ENCODE results near the gene DLX2.
A peak's percentile ranks its signal among the peaks of the same experiment; 100 is the strongest.

The DLX2 gene

GRCh38 chr2:172107690-172108586 lies 5.2 kb upstream of the DLX2 start:
- no peak for DNase-seq

- no peak for DNase-seq
Measured at GRCh38 chr2:172106108-172106961, 3.6 kb upstream of the DLX2 start.

- no peak for DNase-seq
Measured at GRCh38 chr2:172105471-172106107, 2.9 kb upstream of the DLX2 start.

- DNase-seq = peak in 1 of 2 donors; percentile 62
Measured at GRCh38 chr2:172103471-172104272, 972 bp upstream of the DLX2 start.

GRCh38 chr2:172101821-172102390 lies 794 bp downstream of the DLX2 start:
- no peak for DNase-seq

DNA sequence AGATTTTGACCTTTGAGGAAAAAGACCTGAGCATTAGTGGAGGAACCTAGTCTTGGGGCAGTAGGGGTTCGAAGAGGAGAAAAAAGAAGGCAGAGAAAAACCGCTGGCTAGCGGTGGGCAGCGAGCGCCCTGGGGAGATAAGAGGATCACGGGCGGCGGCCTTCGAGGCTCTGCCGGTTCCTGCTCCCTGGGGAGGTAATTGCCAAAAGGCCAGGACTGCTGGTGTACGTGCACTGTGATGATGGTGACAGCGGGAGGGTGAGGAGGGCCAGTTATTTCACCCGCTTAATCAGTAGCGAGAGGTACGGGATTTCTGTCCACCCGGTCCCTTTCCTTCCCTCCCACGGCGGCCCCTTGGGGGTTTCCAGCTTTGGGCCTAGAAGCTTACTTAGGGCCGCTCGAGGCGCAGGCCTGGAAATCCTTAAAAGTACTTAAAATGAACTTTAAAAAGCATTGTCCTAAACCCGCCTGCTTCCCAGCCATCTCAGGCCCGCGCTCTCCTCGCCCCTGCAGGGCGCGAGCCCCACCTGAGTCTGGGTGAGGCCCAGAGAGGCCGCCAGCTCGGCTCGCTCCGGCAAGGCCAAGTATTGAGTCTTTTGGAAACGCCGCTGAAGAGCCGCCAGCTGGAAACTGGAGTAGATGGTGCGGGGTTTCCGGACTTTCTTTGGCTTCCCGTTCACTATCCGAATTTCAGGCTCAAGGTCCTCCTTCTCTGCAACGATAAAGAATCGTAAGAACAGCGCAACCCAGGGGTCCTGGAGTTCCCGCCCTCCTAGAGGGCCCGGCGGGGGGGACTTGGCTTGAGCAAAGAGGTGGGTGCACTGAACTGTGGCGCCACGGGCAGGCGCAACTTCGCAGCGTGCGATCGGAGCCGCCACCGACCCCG lies 1.5 kb downstream of the DLX2 start:
- DNase-seq = no peak

DNA sequence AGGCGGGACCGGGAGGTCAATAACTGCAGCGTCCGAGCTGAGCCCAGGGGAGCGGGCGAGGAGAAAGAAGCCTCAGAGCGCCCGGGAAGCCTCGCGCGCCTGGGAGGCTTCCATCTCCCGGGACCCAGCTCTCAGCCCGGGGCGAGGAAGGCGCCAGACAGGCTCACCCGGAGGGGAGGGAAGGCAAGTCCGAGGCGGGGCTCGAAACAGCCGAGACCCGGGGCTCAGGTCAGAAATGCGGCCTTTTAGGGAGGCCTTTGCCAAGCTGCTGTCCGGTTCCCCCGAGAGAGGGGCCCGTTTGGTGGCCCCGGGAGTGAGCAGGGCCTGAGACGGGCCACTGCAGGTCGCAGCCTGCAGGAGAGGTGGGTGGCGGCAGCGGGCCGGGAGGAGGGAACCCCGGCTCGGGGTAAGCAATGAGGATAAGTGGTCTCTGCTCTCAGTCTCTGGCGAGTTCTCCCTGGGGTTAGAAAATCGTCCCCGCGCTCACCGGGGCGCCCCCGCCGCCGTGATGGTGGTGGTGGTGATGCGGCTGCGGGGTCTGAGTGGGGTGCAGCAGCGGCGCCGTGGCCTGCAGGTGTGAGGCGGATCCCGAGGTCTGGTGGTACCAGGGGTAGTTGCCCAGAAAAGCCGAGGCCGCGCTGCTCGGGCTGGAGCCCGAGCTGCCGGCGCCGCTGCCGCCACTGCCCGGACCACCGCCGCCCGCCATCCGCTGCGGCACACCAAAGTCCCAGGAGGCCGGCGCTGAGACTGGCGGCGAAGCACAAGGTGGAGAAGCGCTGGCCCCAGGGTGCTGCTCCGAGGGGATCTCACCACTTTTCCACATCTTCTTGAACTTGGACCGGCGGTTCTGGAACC lies 2.4 kb downstream of the DLX2 start:
- DNase-seq = no peak

GRCh38 chr2:172099472-172100079 lies 3.1 kb downstream of the DLX2 start:
- DNase-seq = no peak

GRCh38 chr2:172098650-172099471 lies 3.8 kb downstream of the DLX2 start:
- no peak for DNase-seq

- no peak for DNase-seq
Measured at GRCh38 chr2:172098287-172098649, 4.4 kb downstream of the DLX2 start.

DNA sequence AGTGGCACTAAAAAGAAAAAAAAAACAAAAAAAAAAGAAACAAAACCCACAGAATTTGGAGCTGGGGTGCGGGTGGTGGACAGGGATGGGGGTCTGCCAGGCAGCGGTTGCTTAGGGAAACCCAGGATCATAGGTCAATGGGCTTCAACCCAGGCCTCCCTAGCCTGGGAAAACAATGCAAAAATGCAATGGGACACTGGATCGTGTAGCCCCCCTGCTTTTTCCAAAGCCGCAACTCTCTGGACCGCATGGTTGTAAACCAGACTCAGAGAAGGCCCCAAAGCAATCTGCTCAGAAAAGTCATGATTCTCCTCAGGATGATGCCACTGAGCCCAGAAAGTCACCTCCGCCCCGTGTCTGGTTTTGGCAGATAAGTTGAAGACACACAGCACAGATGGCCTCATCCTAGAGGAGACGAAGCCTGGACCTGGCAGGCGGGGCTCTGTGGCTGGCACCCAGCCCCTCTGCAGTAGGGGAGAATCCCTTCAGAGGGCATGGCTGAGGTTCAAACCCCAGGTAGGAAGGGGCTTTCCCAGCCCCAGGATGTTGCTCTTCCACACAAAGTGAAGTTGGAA lies 5.1 kb downstream of the DLX2 start:
- DNase-seq = no peak

DNA sequence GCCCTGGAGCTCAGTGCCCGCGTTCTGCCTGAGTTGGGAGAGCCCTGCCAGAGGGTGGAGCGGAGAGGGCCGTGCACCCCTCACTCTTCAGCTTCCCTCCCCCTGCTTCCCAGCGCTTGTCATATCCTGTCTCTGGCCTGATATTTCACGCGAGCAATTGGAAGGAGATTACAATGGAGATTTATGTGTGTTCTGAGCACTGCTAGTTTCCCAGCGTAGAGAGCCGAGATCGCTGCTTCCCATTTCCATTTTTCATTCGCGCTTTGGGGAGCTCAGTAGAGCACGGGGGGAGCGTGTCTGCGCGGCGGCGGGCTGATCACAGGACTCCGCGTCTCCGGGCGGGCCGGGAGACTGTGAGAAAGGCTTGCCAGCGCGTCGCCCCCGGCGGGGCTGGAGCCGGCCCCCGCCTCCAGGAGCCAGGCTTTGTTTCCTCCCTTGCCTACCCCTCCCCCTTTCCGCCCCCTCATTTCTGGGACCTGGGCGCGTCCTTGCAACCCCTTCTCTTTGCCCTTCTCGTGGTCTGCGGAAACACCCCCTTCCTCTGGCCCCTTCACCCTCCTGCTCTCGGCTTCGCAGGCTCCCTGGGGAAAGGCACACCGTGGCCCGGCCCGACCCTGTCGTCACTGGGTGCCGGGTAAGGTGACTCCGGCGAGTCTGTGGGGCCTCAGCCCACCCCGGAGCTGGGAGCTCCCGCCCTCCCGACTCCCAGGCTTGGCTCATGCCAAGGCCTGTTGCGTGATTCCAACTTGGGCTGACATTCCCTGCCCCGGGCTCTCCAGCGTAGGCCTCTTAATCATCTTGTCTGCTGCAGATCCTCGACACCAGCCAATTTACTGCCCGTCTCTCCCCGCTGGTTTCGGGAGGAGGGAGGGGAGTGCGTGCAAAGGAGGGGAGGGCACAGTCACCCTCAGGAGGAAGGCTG lies 5.8 kb downstream of the DLX2 start:
- no peak for DNase-seq

DNA sequence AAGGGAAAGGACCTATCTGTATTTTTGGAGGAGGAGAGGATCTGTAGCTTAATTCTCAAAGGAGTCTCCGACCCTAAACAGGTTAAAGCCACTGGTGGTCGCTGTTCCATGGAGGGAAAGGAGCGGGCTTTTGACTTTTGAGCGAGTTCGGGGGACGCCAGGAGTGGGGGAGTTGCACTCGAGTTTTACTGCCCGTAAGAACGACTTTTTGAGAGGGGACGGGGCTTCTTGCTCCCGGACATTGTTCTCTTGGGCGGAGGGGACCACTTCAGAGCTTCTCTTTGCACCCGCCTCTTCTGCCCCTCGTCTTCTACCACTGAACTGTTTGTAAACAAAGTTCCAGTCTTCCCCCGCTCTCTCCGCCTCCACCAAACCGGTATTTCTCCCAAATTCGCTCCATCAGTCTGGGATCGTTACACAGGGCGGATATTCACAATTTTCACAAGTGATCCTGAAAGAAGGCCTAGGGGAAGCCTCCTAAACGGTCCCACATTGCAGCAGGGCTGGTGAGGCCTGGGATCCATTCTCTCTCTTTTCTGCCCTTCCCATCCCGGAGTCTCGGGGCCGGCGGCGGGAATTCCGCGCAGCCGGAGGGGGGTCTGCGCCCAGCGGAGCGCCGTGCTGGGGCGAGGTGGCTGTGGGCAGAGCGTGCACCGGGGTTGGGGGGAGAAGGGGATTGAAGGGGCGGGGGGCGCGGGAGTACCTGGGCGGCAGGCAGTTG lies 6.6 kb downstream of the DLX2 start:
- DNase-seq = no peak

GRCh38 chr2:172095146-172095904 lies 7.4 kb downstream of the DLX2 start:
- DNase-seq = no peak

- no peak for DNase-seq
Measured at GRCh38 chr2:172094294-172095145, 8.2 kb downstream of the DLX2 start.

Measured in hippocampal formation (tissue), 2 donors.